Lower leg skin (tissue), 3 donors: Measurements from ENCODE around the gene AQP12A.

Experiments
- POLR2A ChIP-seq, 2 donors: fragments of 450-650 bp; IDR thresholded peaks; one replicate each; pipeline ENCODE4 v1.6.1; 2016 to 2017; ENCODE audit warnings: antibody characterized with exemption in 2 of 2, mild to moderate bottlenecking in 1 of 2, moderate library complexity in 1 of 2
- TF ChIP-seq, protein P1 (sequence below), 3 donors: fragments of 450-650 bp; IDR thresholded peaks; one replicate each; pipeline ENCODE4 v1.5.1; 2016; ENCODE audit warnings: antibody characterized with exemption in 3 of 3, mild to moderate bottlenecking in 3 of 3, moderate library complexity in 2 of 3

DNA sequence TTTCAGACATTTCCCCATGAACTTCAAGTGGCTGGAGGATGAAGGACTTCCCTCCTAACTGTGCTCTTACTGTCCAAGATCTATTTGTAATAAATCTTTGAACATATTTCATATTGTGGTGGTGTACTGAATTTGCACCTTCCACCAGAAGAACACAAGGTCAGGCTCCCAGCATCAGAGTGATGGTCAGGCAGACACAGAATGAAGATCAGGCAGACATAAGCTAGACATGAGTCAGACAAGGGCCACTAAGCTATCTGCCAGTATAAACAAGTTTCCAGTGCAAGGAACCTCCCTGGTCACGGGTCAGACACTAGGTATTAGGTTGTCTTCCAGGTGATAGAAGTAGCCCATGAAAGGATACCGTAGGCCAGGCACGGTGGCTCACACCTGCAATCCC is 29.0 kb upstream of the AQP12A start:
- TF ChIP-seq, protein P1, sequence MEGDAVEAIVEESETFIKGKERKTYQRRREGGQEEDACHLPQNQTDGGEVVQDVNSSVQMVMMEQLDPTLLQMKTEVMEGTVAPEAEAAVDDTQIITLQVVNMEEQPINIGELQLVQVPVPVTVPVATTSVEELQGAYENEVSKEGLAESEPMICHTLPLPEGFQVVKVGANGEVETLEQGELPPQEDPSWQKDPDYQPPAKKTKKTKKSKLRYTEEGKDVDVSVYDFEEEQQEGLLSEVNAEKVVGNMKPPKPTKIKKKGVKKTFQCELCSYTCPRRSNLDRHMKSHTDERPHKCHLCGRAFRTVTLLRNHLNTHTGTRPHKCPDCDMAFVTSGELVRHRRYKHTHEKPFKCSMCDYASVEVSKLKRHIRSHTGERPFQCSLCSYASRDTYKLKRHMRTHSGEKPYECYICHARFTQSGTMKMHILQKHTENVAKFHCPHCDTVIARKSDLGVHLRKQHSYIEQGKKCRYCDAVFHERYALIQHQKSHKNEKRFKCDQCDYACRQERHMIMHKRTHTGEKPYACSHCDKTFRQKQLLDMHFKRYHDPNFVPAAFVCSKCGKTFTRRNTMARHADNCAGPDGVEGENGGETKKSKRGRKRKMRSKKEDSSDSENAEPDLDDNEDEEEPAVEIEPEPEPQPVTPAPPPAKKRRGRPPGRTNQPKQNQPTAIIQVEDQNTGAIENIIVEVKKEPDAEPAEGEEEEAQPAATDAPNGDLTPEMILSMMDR (IDR thresholded peaks at IDR 0.05): no peak
- TF ChIP-seq POLR2A (IDR thresholded peaks at IDR 0.05): no peak
